Neural progenitor cell (in vitro differentiated cells): ENCODE measurements around the gene ZKSCAN1. TPM values are rescaled to one million over a fixed set of nuclear protein-coding genes. Genes with fewer than 3 reads are reported as not detected.
"Not testable (repeated sequence)": the region's sequence is repeated elsewhere in the genome, so short reads cannot be mapped to it uniquely, and the experiment has no call there.

Experiments used
- DNase-seq: peaks from one replicate; pipeline ENCODE4 v3.0.0-alpha.2; 2016; ENCODE audit warnings: low spot score
- H2AFZ ChIP-seq: fragments of 200-600 bp; sonication (generic); replicated peaks from 2 replicates; pipeline ENCODE4 v1.6.1; 2016; ENCODE audit warnings: antibody characterized with exemption
- H3F3A ChIP-seq: fragments of 200-600 bp; sonication (generic); 2 replicates; pipeline ENCODE4 v1.6.1; 2016; ENCODE audit warnings: antibody characterized with exemption, low read depth
- H3K27ac ChIP-seq: fragments of 200-600 bp; sonication (generic); 2 replicates; pipeline ENCODE4 v1.5.1; 2016; ENCODE audit warnings: mild to moderate bottlenecking
- H3K27me3 ChIP-seq: fragments of 200-600 bp; sonication (generic); 2 replicates; pipeline ENCODE4 v1.6.1; 2016; ENCODE audit warnings: mild to moderate bottlenecking, moderate library complexity
- H3K36me3 ChIP-seq: fragments of 200-600 bp; sonication (generic); 2 replicates; pipeline ENCODE4 v1.5.1; 2016
- H3K4me1 ChIP-seq: fragments of 200-600 bp; sonication (generic); 2 replicates; pipeline ENCODE4 v1.6.1; 2016; ENCODE audit warnings: mixed run types
- H3K4me2 ChIP-seq: fragments of 200-600 bp; sonication (generic); 2 replicates; pipeline ENCODE4 v1.6.1; 2016
- H3K4me3 ChIP-seq: fragments of 200-600 bp; sonication (generic); 2 replicates; pipeline ENCODE4 v1.5.1; 2016
- H3K79me2 ChIP-seq: fragments of 200-600 bp; sonication (generic); 2 replicates; pipeline ENCODE4 v1.6.1; 2016; ENCODE audit warnings: low read depth
- H3K9ac ChIP-seq: fragments of 200-600 bp; sonication (generic); 2 replicates; pipeline ENCODE4 v1.6.1; 2016
- H3K9me3 ChIP-seq: fragments of 200-600 bp; sonication (generic); 2 replicates; pipeline ENCODE4 v1.5.1; 2016; ENCODE audit warnings: low read depth
- H4K20me1 ChIP-seq: fragments of 200-600 bp; sonication (generic); 2 replicates; pipeline ENCODE4 v1.6.1; 2016; ENCODE audit warnings: low read depth
- H3K27ac Mint-ChIP-seq: 3 replicates; pipeline ENCODE4 v1.8.0; 2021; ENCODE audit warnings: mixed read lengths
- H3K27me3 Mint-ChIP-seq: 2 replicates; pipeline ENCODE4 v1.8.0; 2022; ENCODE audit warnings: low read depth, mild to moderate bottlenecking, inconsistent platforms, moderate library complexity, mixed read lengths; ENCODE audit not compliant: insufficient read depth
- H3K36me3 Mint-ChIP-seq: 3 replicates; pipeline ENCODE4 v1.8.0; 2021; ENCODE audit warnings: mixed read lengths
- H3K4me1 Mint-ChIP-seq: 3 replicates; pipeline ENCODE4 v1.8.0; 2021; ENCODE audit warnings: mixed read lengths
- H3K4me3 Mint-ChIP-seq: 3 replicates; pipeline ENCODE4 v1.8.0; 2021; ENCODE audit warnings: mild to moderate bottlenecking, moderate library complexity, mixed read lengths
- H3K9me3 Mint-ChIP-seq: 3 replicates; pipeline ENCODE4 v1.8.0; 2020; ENCODE audit warnings: mixed read lengths
- CTCF ChIP-seq: fragments of 200-600 bp; sonication (generic); IDR thresholded peaks from 2 replicates; pipeline ENCODE4 v1.5.1; 2017; ENCODE audit warnings: antibody characterized with exemption, mild to moderate bottlenecking
- EZH2 ChIP-seq: fragments of 200-600 bp; sonication (generic); IDR thresholded peaks from 2 replicates; pipeline ENCODE4 v1.6.1; 2017; ENCODE audit warnings: antibody characterized with exemption, mild to moderate bottlenecking, moderate library complexity
- EZH2phosphoT487 ChIP-seq: fragments of 200-600 bp; sonication (generic); IDR thresholded peaks from 2 replicates; pipeline ENCODE4 v1.6.1; 2017; ENCODE audit warnings: antibody characterized with exemption
- total RNA-seq: library from RNA; depleted of rRNA; stranded (reverse); fragments of >200 nt; gene quantifications from 2 replicates; pipeline ENCODE4 v1.2.3, GENCODE V29; 2015; ENCODE audit warnings: low replicate concordance

The ZKSCAN1 gene
- total RNA-seq, 1 donor from 2014 or later, result 43.2 TPM

GRCh38 chr7:100008525-100008924 lies 6.9 kb upstream of the ZKSCAN1 start:
- Histone ChIP-seq H2AFZ (no peak overlapping the region), H3K79me2 (no peaks in the 10 kb centered on the region), H3K4me3 (no peak overlapping the region), H3K9me3 (no peaks in the 10 kb centered on the region), H3F3A (no peaks in the 10 kb centered on the region), H4K20me1 (no peaks in the 10 kb centered on the region), H3K36me3 (no peaks in the 10 kb centered on the region), H3K4me2 (no peak overlapping the region), H3K27ac (no peak overlapping the region), H3K9ac (no peak overlapping the region), H3K4me1 (no peaks in the 10 kb centered on the region), H3K27me3 (peaks cover 4% of the 10 kb centered on the region)
- H3K4me1 Mint-ChIP-seq, result peaks cover 2% of the 10 kb centered on the region
- H3K36me3 Mint-ChIP-seq, result no peaks in the 10 kb centered on the region
- no peak overlapping the region for H3K4me3 Mint-ChIP-seq
- no peak for DNase-seq
- no peaks in the 10 kb centered on the region for H3K9me3 Mint-ChIP-seq
- peaks cover 9% of the 10 kb centered on the region for H3K27me3 Mint-ChIP-seq
- TF ChIP-seq CTCF, result no peak
- no peak overlapping the region for H3K27ac Mint-ChIP-seq

- H3K27ac Mint-ChIP-seq, H3K4me3 Mint-ChIP-seq, H3K36me3 Mint-ChIP-seq, H3K9me3 Mint-ChIP-seq, H3K9me3 ChIP-seq, H3K9ac ChIP-seq, H3K4me1 ChIP-seq, H3K27me3 Mint-ChIP-seq, H4K20me1 ChIP-seq, H3F3A ChIP-seq, H2AFZ ChIP-seq, H3K79me2 ChIP-seq, H3K4me1 Mint-ChIP-seq, H3K36me3 ChIP-seq, H3K4me3 ChIP-seq, H3K4me2 ChIP-seq, DNase-seq, H3K27me3 ChIP-seq, H3K27ac ChIP-seq: not testable (repeated sequence)
Observed at GRCh38 chr7:100009952-100010351, 5.4 kb upstream of the ZKSCAN1 start.

DNA sequence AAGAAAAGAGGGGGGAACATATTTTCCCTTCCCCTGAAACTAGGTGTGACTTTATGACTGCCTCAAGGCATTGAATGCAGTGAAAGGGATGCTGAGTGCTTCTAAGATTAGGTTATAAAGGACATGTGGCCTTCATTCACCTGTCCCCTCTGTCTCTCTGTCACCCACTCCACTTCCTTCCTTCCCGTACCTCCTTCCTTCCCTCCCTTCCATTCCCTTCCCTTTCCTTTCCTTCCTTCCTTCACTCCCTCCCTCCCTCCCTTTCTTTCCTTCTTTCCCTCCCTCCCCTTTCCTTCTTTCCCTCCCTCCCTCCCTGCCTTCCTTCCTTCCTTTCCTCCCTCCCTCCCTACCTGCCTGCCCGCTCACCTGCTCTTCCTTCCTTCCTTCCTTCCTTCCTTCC lies 4.5 kb upstream of the ZKSCAN1 start:
- no peak overlapping the region for H3K4me3 Mint-ChIP-seq
- H3K27me3 Mint-ChIP-seq, result peaks cover 12% of the 10 kb centered on the region
- no peak for DNase-seq
- no peaks in the 10 kb centered on the region for H3K9me3 Mint-ChIP-seq
- Histone ChIP-seq H3K4me1 (peaks cover 3% of the 10 kb centered on the region), H3K9ac (no peak overlapping the region), H3K36me3 (no peaks in the 10 kb centered on the region), H4K20me1 (no peaks in the 10 kb centered on the region), H3K79me2 (peaks cover 6% of the 10 kb centered on the region), H2AFZ (no peak overlapping the region), H3K27ac (no peak overlapping the region), H3K4me2 (no peak overlapping the region), H3K9me3 (no peaks in the 10 kb centered on the region), H3K27me3 (peaks cover 4% of the 10 kb centered on the region), H3K4me3 (no peak overlapping the region), H3F3A (no peaks in the 10 kb centered on the region)
- no peaks in the 10 kb centered on the region for H3K36me3 Mint-ChIP-seq
- H3K27ac Mint-ChIP-seq, result no peak overlapping the region
- peaks cover 8% of the 10 kb centered on the region for H3K4me1 Mint-ChIP-seq
- TF ChIP-seq CTCF (no peak), EZH2phosphoT487 (no peak), EZH2 (no peak)

DNA sequence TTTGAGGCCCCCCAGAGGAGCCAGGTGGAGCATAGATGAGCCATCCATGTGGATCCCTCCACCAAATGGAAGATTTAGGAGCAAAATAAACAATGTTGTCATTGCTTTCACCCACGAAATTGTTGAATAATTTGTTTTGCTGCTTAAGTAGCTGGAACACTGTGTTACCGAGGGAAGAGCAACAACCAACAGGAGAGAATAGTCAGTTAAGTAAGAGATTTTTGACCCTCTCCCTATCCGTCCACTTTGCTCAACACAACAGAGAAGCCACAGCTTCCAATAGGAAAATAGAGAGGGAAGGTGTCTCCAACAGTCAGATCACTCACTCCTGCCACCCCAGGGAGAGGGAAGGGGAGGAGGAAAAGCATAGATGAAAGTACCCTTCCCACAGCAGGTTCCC lies 3.9 kb upstream of the ZKSCAN1 start:
- Histone ChIP-seq H3K4me2 (no peak overlapping the region), H3K4me3 (no peak overlapping the region), H3K9ac (no peak overlapping the region), H3K27me3 (peaks cover 4% of the 10 kb centered on the region), H3K4me1 (peaks cover 4% of the 10 kb centered on the region), H3K27ac (no peak overlapping the region), H3K79me2 (peaks cover 12% of the 10 kb centered on the region), H4K20me1 (peaks cover 4% of the 10 kb centered on the region), H2AFZ (peak overlapping the region; percentile 3), H3F3A (no peaks in the 10 kb centered on the region), H3K9me3 (no peaks in the 10 kb centered on the region), H3K36me3 (no peaks in the 10 kb centered on the region)
- Mint-ChIP-seq H3K27me3 (peaks cover 12% of the 10 kb centered on the region), H3K9me3 (no peaks in the 10 kb centered on the region), H3K27ac (peak overlapping the region; percentile 32), H3K4me3 (no peak overlapping the region), H3K4me1 (peaks cover 13% of the 10 kb centered on the region), H3K36me3 (no peaks in the 10 kb centered on the region)
- DNase-seq, result no peak
- TF ChIP-seq EZH2, result no peak
- TF ChIP-seq EZH2phosphoT487, result no peak
- TF ChIP-seq CTCF, result no peak

DNA sequence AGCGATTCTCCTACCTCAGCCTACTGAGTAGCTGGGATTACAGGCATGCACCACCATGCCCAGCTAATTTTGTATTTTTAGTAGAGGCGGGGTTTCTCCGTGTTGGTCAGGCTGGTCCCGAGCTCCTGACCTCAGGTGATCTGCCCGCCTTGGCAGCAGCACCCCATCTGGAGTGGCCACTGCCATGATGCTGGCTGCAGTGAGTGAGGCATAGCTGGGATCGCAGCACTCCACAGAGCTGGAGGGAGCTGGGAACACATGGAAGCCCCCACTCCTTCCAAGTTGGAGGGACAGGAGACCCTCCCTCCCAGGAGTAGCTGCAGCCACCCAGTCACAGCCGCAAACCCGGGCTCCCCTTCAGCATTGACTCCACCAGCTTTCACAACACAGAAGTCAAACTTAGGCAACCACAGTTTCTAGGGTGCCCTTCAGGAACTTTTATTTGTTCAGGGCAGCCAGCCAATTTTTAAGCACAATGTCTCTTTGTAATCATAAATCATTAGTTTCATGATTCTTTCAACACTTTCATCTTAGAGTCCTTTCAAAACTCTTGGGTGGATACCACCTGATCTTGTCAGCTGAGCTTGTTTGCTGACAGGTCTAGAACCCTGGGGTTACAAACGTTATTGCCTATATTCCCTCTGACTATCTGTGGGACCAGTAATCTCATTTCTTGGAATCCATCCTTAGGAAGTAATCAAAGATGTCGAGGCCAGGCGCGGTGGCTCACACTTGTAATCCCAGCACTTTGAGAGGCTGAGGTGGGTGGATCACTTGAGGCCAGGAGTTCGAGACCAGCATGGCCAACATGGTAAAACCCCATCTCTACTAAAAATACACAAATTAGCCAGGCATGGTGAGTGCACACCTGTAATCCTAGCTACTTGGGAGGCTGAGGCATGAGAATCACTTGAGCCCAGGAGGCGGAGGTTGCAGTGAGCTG lies 2.7 kb upstream of the ZKSCAN1 start:
- H3K9me3 Mint-ChIP-seq, H3K4me3 ChIP-seq, H3F3A ChIP-seq, H3K36me3 Mint-ChIP-seq, H3K27ac Mint-ChIP-seq, DNase-seq, H3K27ac ChIP-seq, H3K4me3 Mint-ChIP-seq, H3K9me3 ChIP-seq, H3K27me3 ChIP-seq, H2AFZ ChIP-seq, H3K36me3 ChIP-seq, H3K4me1 ChIP-seq, H3K4me2 ChIP-seq, H3K9ac ChIP-seq: not testable (repeated sequence)
- Histone ChIP-seq H4K20me1 (peaks cover 16% of the 10 kb centered on the region), H3K79me2 (peaks cover 23% of the 10 kb centered on the region)
- Mint-ChIP-seq H3K4me1 (peaks cover 17% of the 10 kb centered on the region), H3K27me3 (peaks cover 12% of the 10 kb centered on the region)
